ENCODE data around the gene MFNG.

DNA sequence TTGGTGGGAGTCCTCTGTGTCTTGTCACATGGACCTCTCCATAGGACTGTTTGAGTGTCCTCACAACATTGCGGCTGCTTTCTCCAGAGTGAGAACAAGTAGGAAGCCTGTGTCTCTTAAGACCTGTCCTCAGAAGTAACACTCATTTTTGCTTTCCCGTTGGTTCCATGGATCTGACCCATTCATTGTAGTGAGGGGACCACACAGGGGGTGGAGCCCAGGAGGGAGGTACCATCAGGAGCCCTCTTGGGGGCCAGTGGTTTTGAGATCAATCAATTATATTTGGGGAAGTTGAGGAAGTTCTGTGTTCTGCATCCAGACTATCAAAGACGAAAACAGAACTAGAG lies 53.5 kb downstream of the MFNG start:
- TF ChIP-seq CTCF (IDR thresholded peaks at IDR 0.05) (no peak), ZFX (IDR thresholded peaks at IDR 0.05; ENCODE audit: borderline replicate concordance) (no peak)

Data from 22Rv1 (cell line).